HEK293 (cell line): Measurements from ENCODE around the gene KXD1.

Source experiments
- ZNF169 ChIP-seq: fragments of 450-650 bp; formaldehyde crosslinking; IDR thresholded peaks from 2 replicates; pipeline ENCODE4 v1.5.1; 2016; ENCODE audit warnings: missing biosample characterization, missing genetic modification characterization
- ZNF23 ChIP-seq: fragments of 450-650 bp; formaldehyde crosslinking; IDR thresholded peaks from 2 replicates; pipeline ENCODE4 v1.5.1; 2016; ENCODE audit warnings: missing biosample characterization, missing genetic modification characterization, borderline replicate concordance
- ZNF449 ChIP-seq: fragments of 450-650 bp; formaldehyde crosslinking; IDR thresholded peaks from 2 replicates; pipeline ENCODE4 v1.5.1; 2017; ENCODE audit warnings: missing biosample characterization, mild to moderate bottlenecking, missing genetic modification characterization, moderate library complexity
- ZNF560 ChIP-seq: fragments of 450-650 bp; formaldehyde crosslinking; IDR thresholded peaks from 2 replicates; pipeline ENCODE4 v1.5.1; 2017; ENCODE audit warnings: missing biosample characterization, missing genetic modification characterization, borderline replicate concordance
- ZNF571 ChIP-seq: fragments of 450-650 bp; formaldehyde crosslinking; IDR thresholded peaks from 2 replicates; pipeline ENCODE4 v1.5.0; 2017; ENCODE audit warnings: missing biosample characterization, missing genetic modification characterization
- ZNF785 ChIP-seq: fragments of 450-650 bp; formaldehyde crosslinking; IDR thresholded peaks from 2 replicates; pipeline ENCODE4 v1.5.1; 2016; ENCODE audit warnings: missing biosample characterization, missing genetic modification characterization
- ZNF791 ChIP-seq: fragments of 450-650 bp; formaldehyde crosslinking; IDR thresholded peaks from 2 replicates; pipeline ENCODE4 v1.5.1; 2016; ENCODE audit warnings: missing biosample characterization, missing genetic modification characterization
- ZSCAN23 ChIP-seq: fragments of 450-650 bp; formaldehyde crosslinking; IDR thresholded peaks from 2 replicates; pipeline ENCODE4 v1.5.1; 2016; ENCODE audit warnings: missing biosample characterization, missing genetic modification characterization
- TF ChIP-seq, protein P1 (sequence below): fragments of 450-650 bp; formaldehyde crosslinking; IDR thresholded peaks from 2 replicates; pipeline ENCODE4; 2016; ENCODE audit warnings: missing biosample characterization, missing genetic modification characterization
- TF ChIP-seq, protein P2 (sequence below): fragments of 450-650 bp; formaldehyde crosslinking; IDR thresholded peaks from 2 replicates; pipeline ENCODE4 v1.5.1; 2016; ENCODE audit warnings: missing biosample characterization, missing genetic modification characterization

DNA sequence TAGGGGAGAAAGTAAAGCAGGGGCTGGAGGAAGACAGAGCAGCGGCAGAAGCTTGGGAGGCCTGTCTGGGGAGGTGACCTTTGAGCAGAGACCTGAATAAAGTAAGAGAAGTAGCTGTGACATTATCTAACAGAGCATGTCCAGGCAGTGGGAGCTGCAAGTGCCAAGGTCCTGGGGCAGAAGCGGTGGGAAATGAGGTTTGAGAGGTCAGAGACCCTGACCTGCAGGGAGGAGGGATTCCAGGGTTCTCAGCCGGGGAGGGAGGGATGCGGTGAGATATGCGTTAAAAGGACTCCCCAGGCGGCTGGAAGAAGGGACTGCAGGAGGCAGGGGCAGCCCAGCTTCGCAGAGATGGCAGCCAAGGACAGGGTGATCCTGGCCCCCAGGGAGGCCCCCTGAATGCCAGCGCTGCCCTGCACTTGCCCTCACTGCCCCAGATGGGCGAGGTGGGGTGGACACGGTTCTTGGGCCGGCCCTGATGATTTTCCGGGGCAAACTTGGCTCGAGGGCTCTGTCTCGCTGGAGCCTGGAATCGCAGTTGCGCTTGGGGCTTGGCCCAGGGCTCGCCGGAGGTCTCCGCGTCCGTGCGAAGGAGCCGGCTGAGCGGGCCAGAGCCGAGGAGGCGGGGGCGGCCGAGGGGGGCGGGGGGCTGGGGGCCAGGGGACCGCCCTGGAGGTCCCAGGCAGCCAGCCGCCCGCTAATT is 45.7 kb downstream of the KXD1 start:
- TF ChIP-seq, protein P1, sequence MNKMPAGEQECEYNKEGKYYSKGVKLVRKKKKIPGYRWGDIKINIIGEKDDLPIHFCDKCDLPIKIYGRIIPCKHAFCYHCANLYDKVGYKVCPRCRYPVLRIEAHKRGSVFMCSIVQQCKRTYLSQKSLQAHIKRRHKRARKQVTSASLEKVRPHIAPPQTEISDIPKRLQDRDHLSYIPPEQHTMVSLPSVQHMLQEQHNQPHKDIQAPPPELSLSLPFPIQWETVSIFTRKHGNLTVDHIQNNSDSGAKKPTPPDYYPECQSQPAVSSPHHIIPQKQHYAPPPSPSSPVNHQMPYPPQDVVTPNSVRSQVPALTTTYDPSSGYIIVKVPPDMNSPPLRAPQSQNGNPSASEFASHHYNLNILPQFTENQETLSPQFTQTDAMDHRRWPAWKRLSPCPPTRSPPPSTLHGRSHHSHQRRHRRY, result no peak
- TF ChIP-seq, protein P2, sequence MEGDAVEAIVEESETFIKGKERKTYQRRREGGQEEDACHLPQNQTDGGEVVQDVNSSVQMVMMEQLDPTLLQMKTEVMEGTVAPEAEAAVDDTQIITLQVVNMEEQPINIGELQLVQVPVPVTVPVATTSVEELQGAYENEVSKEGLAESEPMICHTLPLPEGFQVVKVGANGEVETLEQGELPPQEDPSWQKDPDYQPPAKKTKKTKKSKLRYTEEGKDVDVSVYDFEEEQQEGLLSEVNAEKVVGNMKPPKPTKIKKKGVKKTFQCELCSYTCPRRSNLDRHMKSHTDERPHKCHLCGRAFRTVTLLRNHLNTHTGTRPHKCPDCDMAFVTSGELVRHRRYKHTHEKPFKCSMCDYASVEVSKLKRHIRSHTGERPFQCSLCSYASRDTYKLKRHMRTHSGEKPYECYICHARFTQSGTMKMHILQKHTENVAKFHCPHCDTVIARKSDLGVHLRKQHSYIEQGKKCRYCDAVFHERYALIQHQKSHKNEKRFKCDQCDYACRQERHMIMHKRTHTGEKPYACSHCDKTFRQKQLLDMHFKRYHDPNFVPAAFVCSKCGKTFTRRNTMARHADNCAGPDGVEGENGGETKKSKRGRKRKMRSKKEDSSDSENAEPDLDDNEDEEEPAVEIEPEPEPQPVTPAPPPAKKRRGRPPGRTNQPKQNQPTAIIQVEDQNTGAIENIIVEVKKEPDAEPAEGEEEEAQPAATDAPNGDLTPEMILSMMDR (tag by site-specific recombination), result no peak
- TF ChIP-seq ZNF169 (tag by site-specific recombination) (no peak), ZNF23 (tag by site-specific recombination) (no peak), ZNF449 (tag by site-specific recombination) (no peak), ZSCAN23 (tag by site-specific recombination) (no peak), ZNF785 (no peak), ZNF560 (tag by site-specific recombination) (no peak), ZNF791 (tag by site-specific recombination) (no peak), ZNF571 (tag by site-specific recombination) (no peak)
